ENCODE measurements around the gene PRPF4. TPM values are rescaled to one million over a fixed set of nuclear protein-coding genes. Genes with fewer than 3 reads are reported as not detected.
A peak's percentile ranks its signal among the peaks of the same experiment; 100 is the strongest.

PRPF4 gene
- total RNA-seq, 6 donors from 2014 or later = 7.1 to 18.2 (median 15.0) TPM

- ATAC-seq (ENCODE audit: low FRiP score in 2 of 2) = no peak
- peaks cover under 1 to 31% (median 17%) of the 10 kb centered on the region in 4 donors for H3K36me3 ChIP-seq
- H3K4me1 ChIP-seq = no peaks in the 10 kb centered on the region
- TF ChIP-seq POLR2A (IDR thresholded peaks at IDR 0.05) (no peak), CTCF (IDR thresholded peaks at IDR 0.05) (no peak), POLR2AphosphoS5 (IDR thresholded peaks at IDR 0.05) (no peak), EP300 (IDR thresholded peaks at IDR 0.05) (no peak)
- H3K4me3 ChIP-seq = no peak overlapping the region
- H3K27ac ChIP-seq = no peak overlapping the region
- 100% methylated on average over 1 of the region's 1 CpG for WGBS, 2 donors
- H3K9me3 ChIP-seq = no peaks in the 10 kb centered on the region
- H3K27me3 ChIP-seq = no peaks in the 10 kb centered on the region
- DNase-seq = no peak
Measured at GRCh38 chr9:113254991-113255390, 20.5 kb upstream of the PRPF4 start.

GRCh38 chr9:113255438-113255837, 20.0 kb upstream of the PRPF4 start:
- Histone ChIP-seq H3K36me3 (peaks cover 4 to 36% (median 20%) of the 10 kb centered on the region in 4 donors), H3K9me3 (no peaks in the 10 kb centered on the region), H3K27ac (no peak overlapping the region), H3K4me3 (no peak overlapping the region), H3K4me1 (no peaks in the 10 kb centered on the region), H3K27me3 (no peaks in the 10 kb centered on the region)
- WGBS, 2 donors = 74 to 90% methylated on average over 6 of the region's 6 CpGs
- TF ChIP-seq POLR2A (IDR thresholded peaks at IDR 0.05) (no peak), POLR2AphosphoS5 (IDR thresholded peaks at IDR 0.05) (no peak), EP300 (IDR thresholded peaks at IDR 0.05) (no peak), CTCF (IDR thresholded peaks at IDR 0.05) (no peak)
- DNase-seq (peak in 1 of 2 donors; percentile 36), ATAC-seq (ENCODE audit: low FRiP score in 2 of 2) (peak; percentile 34 to 64)

GRCh38 chr9:113257863-113258262, 17.6 kb upstream of the PRPF4 start:
- no peaks in the 10 kb centered on the region for H3K9me3 ChIP-seq
- no peaks in the 10 kb centered on the region for H3K27me3 ChIP-seq
- ATAC-seq (ENCODE audit: low FRiP score in 2 of 2) (no peak), DNase-seq (no peak)
- no peak overlapping the region for H3K27ac ChIP-seq
- no peak overlapping the region for H3K4me3 ChIP-seq
- H3K4me1 ChIP-seq = no peaks in the 10 kb centered on the region
- WGBS, 2 donors = 92 to 95% methylated on average over 3 of the region's 3 CpGs
- peaks cover 4 to 58% (median 35%) of the 10 kb centered on the region in 4 donors for H3K36me3 ChIP-seq
- no peak for TF ChIP-seq EP300 (IDR thresholded peaks at IDR 0.05)
- TF ChIP-seq CTCF (IDR thresholded peaks at IDR 0.05) = no peak
- TF ChIP-seq POLR2AphosphoS5 (IDR thresholded peaks at IDR 0.05) = no peak
- no peak for TF ChIP-seq POLR2A (IDR thresholded peaks at IDR 0.05)

GRCh38 chr9:113258282-113258681, 17.2 kb upstream of the PRPF4 start:
- no peaks in the 10 kb centered on the region for H3K4me1 ChIP-seq
- H3K4me3 ChIP-seq = no peak overlapping the region
- 41 to 48% methylated on average over 1 of the region's 1 CpG for WGBS, 2 donors
- H3K9me3 ChIP-seq = no peaks in the 10 kb centered on the region
- no peak overlapping the region for H3K27ac ChIP-seq
- TF ChIP-seq CTCF (IDR thresholded peaks at IDR 0.05) (no peak), EP300 (IDR thresholded peaks at IDR 0.05) (no peak), POLR2AphosphoS5 (IDR thresholded peaks at IDR 0.05) (no peak), POLR2A (IDR thresholded peaks at IDR 0.05) (no peak)
- ATAC-seq (ENCODE audit: low FRiP score in 2 of 2) (no peak), DNase-seq (no peak)
- no peaks in the 10 kb centered on the region for H3K27me3 ChIP-seq
- H3K36me3 ChIP-seq = peaks cover 4 to 59% (median 36%) of the 10 kb centered on the region in 4 donors

- no peak for TF ChIP-seq POLR2AphosphoS5 (IDR thresholded peaks at IDR 0.05)
- Histone ChIP-seq H3K9me3 (no peaks in the 10 kb centered on the region), H3K4me1 (no peaks in the 10 kb centered on the region), H3K27me3 (no peaks in the 10 kb centered on the region), H3K36me3 (peaks cover 4 to 67% (median 36%) of the 10 kb centered on the region in 4 donors), H3K27ac (no peak overlapping the region), H3K4me3 (no peak overlapping the region)
- no peak for ATAC-seq (ENCODE audit: low FRiP score in 2 of 2)
- WGBS, 2 donors = 84 to 95% methylated on average over 1 of the region's 1 CpG
- DNase-seq = no peak
Measured at GRCh38 chr9:113261917-113262671, 13.4 kb upstream of the PRPF4 start.

All from upper lobe of left lung (tissue), 6 donors.